NCI-H128 (cell line): Measurements from ENCODE around the gene SNIP1.
"Not testable (repeated sequence)": the region's sequence is repeated elsewhere in the genome, so short reads cannot be mapped to it uniquely, and the experiment has no call there.

ENCODE experiments used
- DNase-seq: peaks from one replicate; lab custom pipeline; 2025; ENCODE audit not compliant: unreplicated experiment; lab: John Stamatoyannopoulos, UW

Gene SNIP1

GRCh38 chr1:37553927-37554808 lies at the start of gene SNIP1:
TSS of gene SNIP1 (minus strand) at chr1:37554293. CDS start at chr1:37554229, 64 bp downstream.
- DNase-seq, result peak; percentile 78

DNA sequence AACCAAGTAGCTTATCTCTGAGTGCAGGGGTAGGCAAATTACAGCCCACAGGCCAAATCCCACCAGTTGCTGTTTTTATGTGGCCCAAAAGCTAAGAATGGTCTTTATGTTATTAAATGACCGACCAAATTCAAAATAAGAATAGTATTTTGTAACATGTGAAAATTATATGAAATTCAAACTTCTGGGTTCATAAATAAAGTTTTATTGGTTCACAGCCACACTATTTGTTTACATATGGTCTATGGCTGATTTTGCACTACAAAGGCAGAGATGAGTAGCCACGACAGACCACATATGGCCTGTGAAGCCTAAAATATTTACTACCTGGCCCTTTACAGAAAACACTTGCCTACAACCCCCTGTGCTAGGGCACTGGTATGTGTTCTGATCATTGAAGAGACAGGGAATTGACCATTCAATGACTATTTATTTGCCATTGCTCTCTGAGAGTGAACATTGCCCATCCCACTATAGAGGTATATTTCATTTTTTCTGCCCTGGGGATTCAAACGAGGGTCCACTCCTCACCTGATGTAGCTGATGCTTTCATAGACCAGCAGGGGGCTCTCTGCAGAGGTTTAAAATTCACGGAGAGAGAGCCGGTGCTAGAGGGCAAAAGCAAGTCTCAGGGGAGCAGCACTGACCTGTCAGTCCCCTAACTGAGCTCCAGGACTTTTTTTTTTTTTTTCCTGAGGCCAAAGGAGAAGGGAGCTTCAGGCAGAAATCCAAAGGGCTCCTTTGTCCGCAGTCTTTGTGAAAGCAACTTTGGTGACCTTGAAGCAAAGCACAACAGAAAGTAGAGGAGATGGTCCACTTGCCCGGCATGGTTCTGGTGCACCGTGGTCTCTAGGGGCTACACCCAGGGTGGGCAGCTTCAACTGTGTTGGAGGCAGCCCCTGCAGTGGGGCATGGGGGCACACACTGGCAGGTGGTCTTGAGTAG lies 48.9 kb upstream of the SNIP1 start:
- peak; percentile 38 for DNase-seq

DNA sequence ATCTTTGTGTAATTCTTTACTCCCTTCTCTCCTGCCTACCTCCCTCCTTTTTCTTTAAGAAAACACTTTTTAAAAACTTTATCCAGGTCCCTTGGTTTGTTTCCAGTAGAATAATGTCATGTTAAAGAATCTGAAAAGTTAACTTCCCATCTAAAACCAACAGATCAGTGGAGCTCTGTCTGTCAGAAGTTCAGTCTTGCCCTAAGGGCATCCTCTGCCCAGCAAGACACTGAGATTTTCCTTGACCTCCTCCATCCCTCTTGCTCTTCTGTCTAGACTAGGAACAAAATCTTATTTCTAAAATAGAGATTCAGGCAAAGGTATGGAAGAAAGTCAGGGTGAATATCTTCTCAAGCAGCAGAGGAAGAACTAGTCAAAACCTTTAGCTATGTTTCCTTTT lies 47.3 kb upstream of the SNIP1 start:
- no peak for DNase-seq

GRCh38 chr1:37599940-37600339 lies 45.8 kb upstream of the SNIP1 start:
- DNase-seq, result no peak

DNA sequence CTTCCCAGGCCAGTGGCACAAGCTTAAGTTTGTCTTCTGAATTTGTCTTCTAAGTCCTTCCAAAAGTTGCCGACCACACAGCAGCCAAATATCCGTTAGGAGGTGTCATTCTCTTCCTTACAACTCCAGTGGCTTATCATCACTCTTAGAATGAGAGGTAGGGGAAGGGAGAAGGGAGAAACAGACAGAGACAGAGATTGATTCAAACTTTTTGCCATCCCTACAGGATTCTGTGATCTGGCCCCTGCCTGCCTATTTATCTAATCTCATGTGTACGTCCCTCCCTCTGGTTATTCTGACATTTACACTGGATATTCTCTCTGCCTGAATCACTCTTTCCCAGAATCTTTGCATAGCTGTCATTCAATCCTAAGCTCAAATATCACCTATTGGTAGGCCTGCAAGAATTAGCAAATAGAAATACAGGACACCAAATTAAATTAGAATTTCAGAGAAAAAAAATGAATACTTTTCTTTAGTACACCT lies 42.1 kb upstream of the SNIP1 start:
- DNase-seq, result no peak

DNA sequence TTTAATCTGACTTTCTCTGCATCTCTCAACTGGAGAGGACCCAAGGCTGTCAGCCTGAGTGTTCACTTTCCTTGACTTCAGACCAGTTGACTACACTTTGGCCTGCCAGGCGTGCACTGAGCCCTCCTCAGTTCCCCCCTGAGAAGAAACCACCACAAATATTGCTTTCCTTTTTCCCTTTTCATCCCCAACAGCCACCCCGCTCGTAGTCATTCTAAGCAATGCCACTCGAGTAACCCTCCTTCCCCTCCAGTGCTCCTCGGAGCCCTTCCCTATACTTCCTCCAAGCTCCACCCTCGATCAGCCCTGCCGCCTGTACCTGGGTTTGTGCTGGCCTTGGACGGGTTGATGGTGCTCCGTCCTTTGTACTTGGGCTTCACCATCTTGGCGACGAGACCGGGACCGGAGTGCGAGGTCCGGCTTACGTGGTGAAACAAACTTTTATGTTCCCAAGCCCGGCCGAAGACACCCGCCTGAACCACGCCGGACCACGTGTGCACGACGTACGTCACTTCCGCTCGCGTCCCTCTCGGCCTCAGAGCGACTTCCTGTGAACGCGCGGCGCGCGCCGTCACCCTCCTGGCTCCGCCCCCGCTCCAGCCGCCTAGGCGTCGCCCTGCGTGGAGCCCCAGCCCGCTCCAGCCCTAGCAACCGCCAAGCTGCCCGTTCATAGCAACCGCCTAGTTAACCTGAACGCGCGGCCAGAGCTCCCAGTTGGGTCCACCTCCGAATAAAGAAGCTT lies 41.5 kb upstream of the SNIP1 start, which contains the start of gene GNL2:
TSS of gene GNL2 (minus strand) at position 498 of the 742 bp plus-strand sequence. CDS start at position 383, 115 bp downstream.
- peak; percentile 91 for DNase-seq

DNA sequence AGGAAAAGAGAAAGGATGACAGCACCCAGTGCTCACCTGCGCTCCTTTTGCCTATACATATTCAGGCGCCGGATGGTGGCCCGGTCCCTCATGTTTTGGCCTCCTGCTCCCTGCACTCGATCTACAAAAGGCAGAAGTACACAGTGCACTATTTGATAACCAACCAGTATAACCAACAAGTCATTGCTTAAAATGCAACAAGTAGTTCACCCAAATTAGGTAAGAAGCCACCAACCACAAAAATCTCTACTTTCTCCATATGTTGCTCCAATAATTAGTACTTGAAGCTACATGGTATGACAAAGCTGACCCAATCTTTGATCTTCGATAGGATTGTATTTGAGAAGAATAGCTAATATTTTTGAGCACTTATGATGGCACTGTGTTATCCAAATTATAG lies 39.6 kb upstream of the SNIP1 start:
- no peak for DNase-seq

DNA sequence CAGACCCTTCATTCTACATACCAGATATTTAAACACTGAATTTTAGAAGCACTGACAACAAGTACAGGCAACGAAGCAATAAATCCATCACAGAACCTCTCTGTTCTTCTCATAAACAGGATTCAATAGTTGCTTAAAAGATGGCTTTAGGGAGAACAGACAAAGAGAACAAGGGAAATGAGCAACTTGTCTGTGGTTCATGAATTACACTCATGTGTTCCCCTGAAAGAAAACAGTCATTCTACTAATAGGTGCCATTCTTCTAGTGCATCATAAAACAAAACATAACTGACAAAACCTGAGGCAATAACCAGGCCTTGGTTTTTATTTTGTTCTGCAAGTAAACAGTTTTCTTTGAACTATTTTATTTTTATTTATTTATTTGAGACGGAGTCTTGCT lies 34.8 kb upstream of the SNIP1 start:
- DNase-seq, result no peak

GRCh38 chr1:37584544-37584943 lies 30.5 kb upstream of the SNIP1 start:
- not testable (repeated sequence) for DNase-seq

GRCh38 chr1:37575692-37576091 lies 21.6 kb upstream of the SNIP1 start:
- no peak for DNase-seq

DNA sequence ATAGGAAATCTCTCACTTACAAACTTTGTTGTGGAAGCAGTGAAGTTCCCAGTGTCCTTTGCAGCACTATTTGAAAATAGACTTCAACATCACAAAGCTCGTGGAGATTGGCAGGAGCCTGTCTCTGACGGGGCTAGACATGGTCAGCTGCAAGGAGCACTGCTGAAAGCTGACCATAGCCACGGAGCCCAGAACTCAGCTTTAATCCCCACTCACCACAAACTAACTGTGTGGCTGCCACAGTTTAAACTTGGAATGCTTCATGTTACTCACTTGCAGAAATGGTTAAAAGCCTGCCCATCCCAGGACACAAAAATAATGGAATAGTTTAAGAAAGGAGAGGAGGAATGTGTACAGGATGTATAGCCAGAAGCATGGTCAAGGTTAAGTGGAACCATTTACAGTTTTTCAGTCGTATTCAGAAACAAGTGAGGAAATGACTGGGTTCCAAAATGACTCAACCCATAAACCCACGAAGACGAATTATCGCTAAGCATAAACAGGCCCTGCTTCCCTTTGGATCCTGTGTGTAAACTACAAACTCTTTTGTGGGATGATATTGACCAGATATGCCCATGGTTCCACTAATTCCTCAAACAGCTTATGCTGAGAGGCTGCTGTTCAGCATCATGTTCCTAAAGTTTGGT lies 20.9 kb upstream of the SNIP1 start:
- DNase-seq, result no peak

DNA sequence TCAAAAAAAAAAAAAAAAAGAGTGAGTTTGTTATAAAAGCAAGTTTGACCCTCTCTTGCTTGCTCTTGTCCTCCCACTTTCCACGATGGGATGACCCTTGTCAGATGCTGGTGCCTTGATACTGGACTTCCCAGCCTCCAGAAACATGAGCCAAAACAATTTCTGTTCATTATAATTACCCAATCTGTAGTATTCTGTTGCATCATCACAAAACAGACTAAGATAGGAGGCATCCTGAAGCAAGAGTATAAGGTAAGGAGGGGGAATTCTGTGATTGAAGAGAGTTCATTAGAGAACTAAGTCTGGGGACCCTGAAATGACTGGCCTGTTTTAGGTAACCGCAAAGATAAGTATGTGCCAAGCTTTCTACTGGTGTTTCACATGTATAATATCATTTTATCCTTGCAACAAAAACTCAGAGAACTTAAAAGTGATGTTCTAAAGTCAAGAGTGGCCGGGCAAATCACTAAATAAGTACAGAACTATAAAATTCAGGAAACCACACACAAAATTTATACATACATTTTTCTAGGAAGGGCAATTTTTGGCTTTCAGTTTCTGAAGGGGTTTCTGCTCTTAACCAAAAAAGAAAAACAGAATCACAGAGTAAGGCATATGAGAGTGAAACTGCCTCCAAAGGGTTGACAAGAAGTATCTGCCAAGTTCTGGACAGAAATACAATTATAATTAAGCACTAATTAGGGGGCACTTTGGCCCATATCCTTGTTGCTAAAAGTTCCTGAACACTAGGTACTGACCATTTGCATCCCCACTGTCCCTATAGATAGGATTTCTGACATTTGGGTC lies 16.6 kb upstream of the SNIP1 start:
- DNase-seq, result no peak

GRCh38 chr1:37567023-37567422 lies 12.9 kb upstream of the SNIP1 start:
- no peak for DNase-seq

GRCh38 chr1:37564892-37565291 lies 10.8 kb upstream of the SNIP1 start:
- DNase-seq, result no peak

DNA sequence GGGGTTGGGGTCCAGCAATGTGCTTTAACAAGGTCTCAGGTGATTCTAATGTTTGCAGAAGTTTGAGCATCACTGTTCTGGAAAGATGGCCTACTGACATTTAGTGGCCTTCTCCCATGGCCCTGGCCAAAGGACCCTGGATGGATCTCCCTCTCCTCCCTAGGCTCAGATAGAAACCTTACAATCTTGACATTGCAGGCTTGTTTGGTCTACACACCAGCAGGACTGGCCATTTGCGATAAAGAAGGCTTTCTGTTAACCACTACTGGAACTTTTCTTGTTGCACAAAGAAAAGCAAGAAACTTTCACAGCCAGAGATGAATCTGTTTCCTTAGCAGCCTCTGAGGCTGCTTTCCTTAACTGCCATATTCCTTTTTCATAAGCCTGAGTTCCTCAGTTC lies 8.9 kb upstream of the SNIP1 start:
- DNase-seq, result no peak

GRCh38 chr1:37561133-37562132 lies 7.3 kb upstream of the SNIP1 start:
- DNase-seq, result no peak

DNA sequence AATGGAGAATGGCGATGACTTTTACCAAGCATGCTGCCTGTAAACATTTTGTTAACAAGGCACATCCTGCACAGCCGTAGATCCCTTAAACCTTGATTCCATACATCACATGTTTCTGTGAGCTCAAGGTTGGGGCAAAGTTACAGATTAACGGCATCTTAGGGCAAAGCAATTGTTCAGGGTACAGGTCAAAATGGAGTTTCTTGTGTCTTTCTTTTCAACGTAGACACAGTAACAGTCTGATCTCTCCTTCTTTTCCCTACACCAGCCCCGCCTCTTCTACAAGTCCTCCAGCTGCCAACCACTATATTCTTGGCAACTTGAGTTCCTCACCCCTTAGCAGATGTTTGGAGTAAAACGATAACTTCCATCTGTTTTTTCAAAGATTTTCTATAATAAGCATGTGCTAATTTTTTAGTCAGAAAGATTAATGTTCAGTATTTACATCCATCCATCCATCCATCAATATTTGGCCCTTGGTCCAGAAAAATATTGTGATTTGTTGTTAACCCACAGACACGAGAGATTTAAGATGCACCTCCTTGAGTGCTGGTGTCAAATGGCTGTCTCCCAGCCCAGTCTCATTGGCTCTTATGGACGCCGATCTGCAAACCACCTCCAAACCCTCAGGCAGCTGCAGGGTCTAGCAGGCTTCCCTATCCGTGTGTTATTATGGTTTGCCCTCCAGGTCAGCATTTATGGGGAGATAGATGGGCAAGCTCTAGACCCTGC lies 6.5 kb upstream of the SNIP1 start:
- DNase-seq, result no peak

- DNase-seq, result not testable (repeated sequence)
Observed at GRCh38 chr1:37559957-37560379, 5.9 kb upstream of the SNIP1 start.
